ENCODE data around the gene EDC4.

The EDC4 gene

DNA sequence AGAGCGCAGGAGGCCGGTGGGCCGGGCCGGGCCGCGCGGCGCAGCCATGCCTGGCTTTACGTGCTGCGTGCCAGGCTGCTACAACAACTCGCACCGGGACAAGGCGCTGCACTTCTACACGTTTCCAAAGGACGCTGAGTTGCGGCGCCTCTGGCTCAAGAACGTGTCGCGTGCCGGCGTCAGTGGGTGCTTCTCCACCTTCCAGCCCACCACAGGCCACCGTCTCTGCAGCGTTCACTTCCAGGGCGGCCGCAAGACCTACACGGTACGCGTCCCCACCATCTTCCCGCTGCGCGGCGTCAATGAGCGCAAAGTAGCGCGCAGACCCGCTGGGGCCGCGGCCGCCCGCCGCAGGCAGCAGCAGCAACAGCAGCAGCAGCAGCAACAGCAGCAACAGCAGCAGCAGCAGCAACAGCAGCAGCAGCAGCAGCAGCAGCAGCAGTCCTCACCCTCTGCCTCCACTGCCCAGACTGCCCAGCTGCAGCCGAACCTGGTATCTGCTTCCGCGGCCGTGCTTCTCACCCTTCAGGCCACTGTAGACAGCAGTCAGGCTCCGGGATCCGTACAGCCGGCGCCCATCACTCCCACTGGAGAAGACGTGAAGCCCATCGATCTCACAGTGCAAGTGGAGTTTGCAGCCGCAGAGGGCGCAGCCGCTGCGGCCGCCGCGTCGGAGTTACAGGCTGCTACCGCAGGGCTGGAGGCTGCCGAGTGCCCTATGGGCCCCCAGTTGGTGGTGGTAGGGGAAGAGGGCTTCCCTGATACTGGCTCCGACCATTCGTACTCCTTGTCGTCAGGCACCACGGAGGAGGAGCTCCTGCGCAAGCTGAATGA lies 30.1 kb upstream of the EDC4 start:
- H3K36me3 Mint-ChIP-seq (ENCODE audit: low read depth): no peaks in the 10 kb centered on the region
- TF ChIP-seq, protein P1, sequence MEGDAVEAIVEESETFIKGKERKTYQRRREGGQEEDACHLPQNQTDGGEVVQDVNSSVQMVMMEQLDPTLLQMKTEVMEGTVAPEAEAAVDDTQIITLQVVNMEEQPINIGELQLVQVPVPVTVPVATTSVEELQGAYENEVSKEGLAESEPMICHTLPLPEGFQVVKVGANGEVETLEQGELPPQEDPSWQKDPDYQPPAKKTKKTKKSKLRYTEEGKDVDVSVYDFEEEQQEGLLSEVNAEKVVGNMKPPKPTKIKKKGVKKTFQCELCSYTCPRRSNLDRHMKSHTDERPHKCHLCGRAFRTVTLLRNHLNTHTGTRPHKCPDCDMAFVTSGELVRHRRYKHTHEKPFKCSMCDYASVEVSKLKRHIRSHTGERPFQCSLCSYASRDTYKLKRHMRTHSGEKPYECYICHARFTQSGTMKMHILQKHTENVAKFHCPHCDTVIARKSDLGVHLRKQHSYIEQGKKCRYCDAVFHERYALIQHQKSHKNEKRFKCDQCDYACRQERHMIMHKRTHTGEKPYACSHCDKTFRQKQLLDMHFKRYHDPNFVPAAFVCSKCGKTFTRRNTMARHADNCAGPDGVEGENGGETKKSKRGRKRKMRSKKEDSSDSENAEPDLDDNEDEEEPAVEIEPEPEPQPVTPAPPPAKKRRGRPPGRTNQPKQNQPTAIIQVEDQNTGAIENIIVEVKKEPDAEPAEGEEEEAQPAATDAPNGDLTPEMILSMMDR (IDR thresholded peaks at IDR 0.05): no peak
- peaks cover 50% of the 10 kb centered on the region for H3K4me1 Mint-ChIP-seq
- DNase-seq: peak; percentile 65
- peaks cover 4% of the 10 kb centered on the region for H3K27me3 Mint-ChIP-seq (ENCODE audit: low read depth, poor library complexity)
- peak overlapping the region; percentile 89 for H3K27ac Mint-ChIP-seq
- H3K9me3 Mint-ChIP-seq: no peaks in the 10 kb centered on the region
- peak overlapping the region; percentile 93 for H3K4me3 Mint-ChIP-seq

DNA sequence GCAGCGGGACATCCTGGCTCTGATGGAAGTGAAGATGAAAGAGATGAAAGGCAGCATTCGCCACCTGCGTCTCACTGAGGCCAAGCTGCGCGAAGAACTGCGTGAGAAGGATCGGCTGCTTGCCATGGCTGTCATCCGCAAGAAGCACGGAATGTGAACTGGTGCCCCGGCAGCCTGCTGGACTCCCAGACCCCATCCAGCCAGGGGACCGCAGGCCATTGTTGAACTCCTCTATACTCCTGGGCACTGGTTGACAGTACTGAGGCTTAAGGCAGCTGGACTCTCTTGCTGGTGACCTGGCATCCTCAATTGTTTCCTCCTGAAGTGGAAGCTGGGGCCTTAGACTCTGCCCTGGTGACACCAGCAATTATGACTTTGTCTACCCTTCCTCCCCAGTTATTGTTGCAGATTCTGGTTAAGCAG lies 29.5 kb upstream of the EDC4 start:
- Mint-ChIP-seq H3K9me3 (no peaks in the 10 kb centered on the region), H3K27me3 (ENCODE audit: low read depth, poor library complexity) (peaks cover 2% of the 10 kb centered on the region), H3K4me1 (peaks cover 52% of the 10 kb centered on the region), H3K27ac (peak overlapping the region; percentile 89), H3K36me3 (ENCODE audit: low read depth) (no peaks in the 10 kb centered on the region), H3K4me3 (peak overlapping the region; percentile 93)
- peak; percentile 29 for DNase-seq
- TF ChIP-seq, protein P1 (IDR thresholded peaks at IDR 0.05): no peak

DNA sequence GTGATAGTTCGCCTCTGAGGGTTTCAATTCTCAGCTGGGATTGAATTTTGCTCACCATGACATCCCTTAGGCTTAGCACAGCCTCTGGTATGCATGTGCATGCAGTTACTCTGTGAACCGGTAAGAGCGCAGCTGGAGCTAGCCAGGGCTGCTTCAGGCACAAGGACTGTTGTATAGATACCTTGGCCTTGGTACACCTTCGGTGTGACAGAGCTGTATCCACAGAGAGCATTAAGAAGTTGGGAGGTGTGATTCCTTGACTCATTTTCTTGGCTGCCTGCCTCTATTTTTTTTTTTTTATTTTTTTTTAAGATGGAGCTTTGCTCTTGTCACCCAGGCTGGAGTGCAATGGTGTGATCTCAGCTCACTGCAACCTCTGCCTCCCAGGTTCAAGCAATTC lies 28.4 kb upstream of the EDC4 start:
- no peak for DNase-seq
- peak overlapping the region; percentile 93 for H3K4me3 Mint-ChIP-seq
- H3K27me3 Mint-ChIP-seq (ENCODE audit: low read depth, poor library complexity): no peaks in the 10 kb centered on the region
- no peaks in the 10 kb centered on the region for H3K9me3 Mint-ChIP-seq
- peaks cover 5% of the 10 kb centered on the region for H3K36me3 Mint-ChIP-seq (ENCODE audit: low read depth)
- H3K27ac Mint-ChIP-seq: peak overlapping the region; percentile 89
- TF ChIP-seq, protein P1 (IDR thresholded peaks at IDR 0.05): no peak
- peaks cover 56% of the 10 kb centered on the region for H3K4me1 Mint-ChIP-seq

DNA sequence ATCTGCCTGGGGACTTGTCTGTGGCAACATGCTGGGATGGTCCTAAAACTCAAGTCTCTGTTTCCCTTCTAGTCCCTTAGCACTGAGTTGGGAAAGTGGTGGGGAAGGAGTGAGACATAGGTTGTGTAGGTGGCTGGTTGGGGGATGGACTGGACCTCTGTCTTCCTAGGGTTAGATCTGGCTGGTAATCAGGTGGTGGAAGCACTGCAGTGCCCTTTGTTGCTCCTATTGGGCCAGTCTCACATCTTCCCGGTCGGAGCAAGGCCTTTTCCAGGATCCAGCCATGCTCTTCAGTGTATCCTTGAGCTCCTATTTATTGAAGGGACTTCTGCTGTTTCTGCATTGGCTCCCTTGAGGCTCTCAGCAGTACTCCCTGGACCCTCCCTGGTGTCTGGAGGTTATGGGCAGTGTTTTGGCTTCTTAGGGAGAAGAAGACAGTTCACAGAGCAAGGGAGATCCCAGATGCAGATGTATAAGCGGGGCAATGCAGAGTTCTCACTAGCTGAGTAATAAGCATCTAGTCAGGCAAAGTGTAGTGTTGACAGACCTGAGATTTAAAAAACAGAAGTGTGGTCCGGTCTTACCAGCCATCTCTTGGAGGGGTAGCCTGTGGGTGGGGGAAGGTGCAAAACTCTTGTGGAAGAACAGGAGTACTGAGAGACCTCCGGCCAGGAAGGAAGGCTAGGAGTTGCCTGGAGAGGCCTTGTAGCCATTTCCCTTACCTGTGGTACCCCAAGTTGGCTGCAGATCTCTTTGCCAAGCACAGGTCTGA lies 27.4 kb upstream of the EDC4 start:
- Mint-ChIP-seq H3K27me3 (ENCODE audit: low read depth, poor library complexity) (no peaks in the 10 kb centered on the region), H3K9me3 (no peaks in the 10 kb centered on the region), H3K4me3 (peak overlapping the region; percentile 93), H3K36me3 (ENCODE audit: low read depth) (peaks cover 13% of the 10 kb centered on the region), H3K27ac (peak overlapping the region; percentile 99), H3K4me1 (peaks cover 56% of the 10 kb centered on the region)
- TF ChIP-seq, protein P1 (IDR thresholded peaks at IDR 0.05): no peak
- no peak for DNase-seq

DNA sequence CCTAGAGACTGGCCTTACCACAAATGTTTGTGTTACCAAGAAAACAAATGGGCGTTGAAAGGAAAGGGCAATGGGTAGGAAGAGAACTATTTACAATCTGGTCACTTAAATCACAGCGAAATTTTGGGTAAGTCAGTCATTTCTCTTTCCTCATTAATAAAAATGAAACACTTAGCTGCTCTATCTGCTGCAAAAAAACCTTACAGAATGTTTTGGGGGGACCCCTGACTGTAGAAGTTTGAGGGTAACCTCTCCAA lies 26.9 kb upstream of the EDC4 start:
- H3K4me3 Mint-ChIP-seq: peak overlapping the region; percentile 93
- no peaks in the 10 kb centered on the region for H3K9me3 Mint-ChIP-seq
- TF ChIP-seq, protein P1 (IDR thresholded peaks at IDR 0.05): no peak
- H3K4me1 Mint-ChIP-seq: peaks cover 56% of the 10 kb centered on the region
- H3K36me3 Mint-ChIP-seq (ENCODE audit: low read depth): peaks cover 16% of the 10 kb centered on the region
- no peak for DNase-seq
- no peaks in the 10 kb centered on the region for H3K27me3 Mint-ChIP-seq (ENCODE audit: low read depth, poor library complexity)
- H3K27ac Mint-ChIP-seq: peak overlapping the region; percentile 99

All from nephron progenitor cell (in vitro differentiated cells).